SK-MEL-5 (cell line): ENCODE results near the gene RIMBP2. TPM values are rescaled to one million over a fixed set of nuclear protein-coding genes. Genes with fewer than 3 reads are reported as not detected.
"Not testable (repeated sequence)": the region's sequence is repeated elsewhere in the genome, so short reads cannot be mapped to it uniquely, and the experiment has no call there.

ENCODE experiments used
- DNase-seq: peaks from one replicate; pipeline ENCODE4 v3.0.0-alpha.2; 2016; ENCODE audit warnings: low read depth, low spot score
- in situ Hi-C: cut with HindIII; loops from 2 replicates; pipeline ENCODE4 v1.10.0; 2016; ENCODE audit warnings: low sequenced_read_pairs, high pct_unique_total_duplicates, low pct_unique_long_range_greater_than_20kb
- total RNA-seq: library from RNA; depleted of rRNA; stranded (reverse); fragments of >200 nt; shearing (Covaris generic); gene quantifications from 2 replicates; pipeline ENCODE4 v1.2.3, GENCODE V29; 2014

RIMBP2 gene
- total RNA-seq, 1 experiment from 2014 or later: not detected

GRCh38 chr12:130608132-130608531 is 108.0 kb downstream of the RIMBP2 start:
- no peak for DNase-seq
- in situ Hi-C loops: no loop called here

DNA sequence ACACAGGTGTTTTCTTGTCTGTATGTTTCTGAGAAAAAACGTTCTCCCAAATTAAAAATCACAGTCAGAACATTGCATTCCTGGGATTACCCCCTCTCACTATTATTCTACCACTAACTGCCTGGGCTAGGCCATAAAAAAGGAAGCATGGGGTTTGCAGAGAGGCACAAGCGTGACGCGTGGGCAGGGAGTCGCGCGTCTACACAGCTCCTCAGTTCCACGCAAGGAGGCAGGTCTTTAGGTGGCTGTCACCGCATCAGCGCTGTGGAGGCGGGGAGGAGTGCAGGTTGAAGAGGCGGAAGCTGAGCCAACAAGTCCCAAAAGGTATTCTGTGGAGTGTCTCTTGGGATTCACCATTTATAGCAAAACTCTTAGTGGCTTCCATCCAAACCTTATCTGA is 109.9 kb downstream of the RIMBP2 start:
- DNase-seq: no peak
- in situ Hi-C loops: no loop called here

- no peak for DNase-seq
- in situ Hi-C loops: no loop called here
These were observed 112.6 kb downstream of the RIMBP2 start for GRCh38 chr12:130603396-130603965.

- DNase-seq: no peak
- in situ Hi-C loops: no loop called here
These were observed 113.8 kb downstream of the RIMBP2 start for GRCh38 chr12:130602251-130602650.

DNA sequence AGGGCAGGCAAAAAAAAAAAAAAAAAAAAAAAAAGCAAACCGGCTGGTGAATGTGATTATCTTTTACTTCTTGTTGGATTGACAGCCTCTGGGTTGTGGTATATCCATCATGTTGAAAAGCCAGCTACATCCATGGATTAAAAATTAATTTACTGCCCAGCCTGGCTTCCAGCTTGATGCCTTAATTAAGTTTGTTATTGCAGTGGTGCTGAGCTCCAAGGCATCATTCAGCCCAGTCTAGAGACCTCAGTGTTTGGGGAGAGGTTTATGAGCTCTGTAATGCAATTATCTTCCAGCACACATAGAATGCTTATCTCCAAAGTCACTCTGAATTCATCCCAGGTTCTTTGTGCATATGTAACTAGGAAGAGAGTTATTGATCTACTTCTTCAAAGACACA is 114.8 kb downstream of the RIMBP2 start:
- no peak for DNase-seq
- in situ Hi-C loops: no loop called here

GRCh38 chr12:130596241-130596640 is 119.9 kb downstream of the RIMBP2 start:
- DNase-seq: no peak
- in situ Hi-C loops: no loop called here

- in situ Hi-C loops: no loop called here
- DNase-seq: no peak
These were observed 120.5 kb downstream of the RIMBP2 start for GRCh38 chr12:130595566-130595965.

- in situ Hi-C loops: no loop called here
These were observed 123.0 kb downstream of the RIMBP2 start for GRCh38 chr12:130593056-130593455.

GRCh38 chr12:130592641-130593040 is 123.5 kb downstream of the RIMBP2 start:
- no peak for DNase-seq
- in situ Hi-C loops: no loop called here

More at GRCh38 chr12:130593056-130593455, 123.0 kb downstream of the RIMBP2 start:
- no peak for DNase-seq

- in situ Hi-C loops: no loop called here
These were observed 124.4 kb downstream of the RIMBP2 start for GRCh38 chr12:130591736-130592135.

GRCh38 chr12:130590685-130591084 is 125.4 kb downstream of the RIMBP2 start:
- in situ Hi-C loops: no loop called here
- no peak for DNase-seq

More at GRCh38 chr12:130591736-130592135, 124.4 kb downstream of the RIMBP2 start:
- DNase-seq: no peak

- no peak for DNase-seq
- in situ Hi-C loops: no loop called here
These were observed 126.4 kb downstream of the RIMBP2 start for GRCh38 chr12:130589540-130590317.

DNA sequence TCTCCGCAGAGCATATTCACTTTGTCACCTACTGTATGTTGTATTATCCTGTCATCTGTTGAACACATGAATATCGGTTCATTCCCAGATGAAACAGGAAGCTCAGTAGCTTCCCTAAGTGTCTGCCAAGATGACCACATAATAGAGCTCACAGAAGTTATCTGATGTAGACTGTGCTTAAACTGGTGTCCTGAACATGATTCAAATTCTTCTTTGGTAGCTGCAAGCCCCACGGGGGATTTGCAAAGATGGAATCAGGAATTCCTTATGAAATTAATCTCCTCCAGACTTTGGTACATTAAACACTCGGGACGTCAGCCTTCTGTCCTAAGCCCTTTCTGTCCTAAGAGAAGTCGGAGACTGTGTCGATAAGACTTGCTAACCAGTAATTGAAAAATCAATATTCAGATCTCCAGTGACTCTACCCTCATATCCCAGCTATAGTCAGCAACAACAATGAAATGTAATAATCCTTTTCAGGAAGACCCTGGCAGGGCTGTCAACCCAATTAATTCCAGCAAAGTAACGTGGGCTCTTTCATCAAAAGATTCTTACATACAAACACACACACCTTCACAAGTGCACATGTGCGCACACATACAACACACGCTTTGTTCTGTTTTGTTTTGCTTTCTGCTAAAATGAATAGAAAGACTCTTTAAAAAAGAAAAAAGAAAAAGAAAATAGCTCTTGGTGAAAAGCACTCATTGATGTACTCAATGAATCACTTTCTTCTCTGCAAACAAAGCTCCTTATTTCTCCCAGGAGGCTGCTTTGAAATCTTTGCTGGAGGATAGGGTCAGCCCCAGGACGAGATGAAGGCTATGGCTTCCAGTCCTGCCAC is 127.2 kb downstream of the RIMBP2 start:
- peak; percentile 35 for DNase-seq
- in situ Hi-C loops: no loop called here

GRCh38 chr12:130587966-130588365 is 128.1 kb downstream of the RIMBP2 start:
- DNase-seq: no peak
- in situ Hi-C loops: no loop called here

GRCh38 chr12:130584475-130584874 is 131.6 kb downstream of the RIMBP2 start:
- DNase-seq, in situ Hi-C loops: not testable (repeated sequence)

DNA sequence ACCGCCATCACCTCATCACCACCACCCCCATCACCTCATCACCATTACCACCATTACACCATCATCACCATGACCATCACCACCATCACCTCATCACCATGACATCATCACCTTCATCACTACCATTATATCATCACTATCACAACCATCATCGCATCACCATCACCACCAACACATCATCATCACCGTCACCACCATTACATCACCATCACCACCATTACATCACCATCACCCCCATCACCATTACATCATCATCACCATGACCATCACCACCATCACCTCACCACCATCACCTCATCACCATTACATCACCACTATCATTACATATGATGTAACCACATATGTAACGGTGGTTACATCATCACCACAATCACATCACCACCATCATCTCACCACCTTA is 132.3 kb downstream of the RIMBP2 start:
- in situ Hi-C loops: no loop called here
- DNase-seq: no peak

- no peak for DNase-seq
These were observed 132.8 kb downstream of the RIMBP2 start for GRCh38 chr12:130583317-130583716.

DNA sequence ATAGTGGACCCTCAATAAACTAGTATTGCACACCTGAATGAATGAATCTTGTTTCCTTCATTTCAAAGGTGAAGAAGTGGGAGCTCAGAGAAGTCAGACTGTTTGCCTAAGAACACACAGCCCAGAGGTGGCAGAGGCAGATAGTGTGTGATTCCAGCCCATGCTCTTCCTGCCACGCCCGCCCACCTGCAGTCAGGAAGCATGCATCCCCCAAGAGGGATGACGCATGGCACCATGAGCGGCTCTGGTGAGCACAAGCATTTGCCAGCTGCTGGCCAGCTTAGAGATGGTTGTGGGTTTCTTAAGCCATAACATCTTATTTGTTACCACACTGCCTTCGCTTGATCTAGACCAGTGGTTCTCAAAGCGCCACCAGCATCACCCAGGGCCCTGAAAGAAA is 133.8 kb downstream of the RIMBP2 start:
- no peak for DNase-seq
- in situ Hi-C loops: no loop called here

More at GRCh38 chr12:130583317-130583716, 132.8 kb downstream of the RIMBP2 start:
- in situ Hi-C loops: no loop called here
